Endothelial cell of umbilical vein (primary cell): ENCODE results near the gene TTLL11. TPM values are rescaled to one million over a fixed set of nuclear protein-coding genes. Genes with fewer than 3 reads are reported as not detected.

Experiments
- BruUV-seq: library from RNA; stranded (reverse); fragments of 400-500 nt; replicated peaks from 2 replicates; lab custom pipeline; 2021; lab: Mats Ljungman, UMichigan
- CTCF ChIA-PET: fragments of 300-600, 350-600 bp; sonication (Branson Sonifier 250); formaldehyde crosslinking; loops from one replicate; lab custom pipeline; 2021; ENCODE audit warnings: antibody characterized with exemption, inconsistent platforms; lab: Charles Lee
- POLR2A ChIA-PET: fragments of 300-600, 350-600 bp; sonication (Branson Sonifier 250); formaldehyde crosslinking; loops from one replicate; lab custom pipeline; 2021; ENCODE audit warnings: antibody characterized with exemption, inconsistent platforms; lab: Charles Lee
- DNase-seq: peaks from one replicate; pipeline ENCODE4 v3.0.0-alpha.2; 2011; ENCODE audit warnings: low read depth, low spot score
- FAIRE-seq: peaks from 2 replicates; lab custom pipeline; 2011; peaks lifted over from hg19 to GRCh38; lab: Jason Lieb, UNC
- H2AFZ ChIP-seq: 2 replicates; pipeline ENCODE4 v1.6.0; 2012; ENCODE audit warnings: low read depth, low read length, control low read depth, inconsistent platforms
- H3K27ac ChIP-seq: 2 replicates; pipeline ENCODE4 v1.5.1; 2011; ENCODE audit warnings: low read depth, mild to moderate bottlenecking, control low read depth, low read length, moderate library complexity; ENCODE audit not compliant: insufficient read depth
- H3K27me3 ChIP-seq, 2 experiments: 2 replicates each; pipeline versions ENCODE4 v1.6.0 to v1.6.1; 2011; ENCODE audit warnings: low read length in 2 of 2, mixed read lengths in 1 of 2; ENCODE audit not compliant: control insufficient read depth in 2 of 2, insufficient read depth in 2 of 2
- H3K36me3 ChIP-seq, 2 experiments: 2 replicates in 1 of 2; 3 replicates in 1 of 2; pipeline ENCODE4 v1.5.1; 2011; ENCODE audit warnings: low read length in 2 of 2, mild to moderate bottlenecking in 1 of 2, moderate library complexity in 1 of 2; ENCODE audit not compliant: control insufficient read depth in 2 of 2, insufficient read depth in 2 of 2; ENCODE audit errors: extremely low read depth in 1 of 2
- H3K4me1 ChIP-seq: 3 replicates; pipeline ENCODE4 v1.5.1; 2011; ENCODE audit warnings: mild to moderate bottlenecking, low read length; ENCODE audit not compliant: control insufficient read depth, insufficient read depth; ENCODE audit errors: extremely low read depth
- H3K4me2 ChIP-seq: 2 replicates; pipeline ENCODE4 v1.6.1; 2011; ENCODE audit warnings: low read length, control low read depth, mixed read lengths; ENCODE audit not compliant: insufficient read depth
- H3K4me3 ChIP-seq, 3 experiments: fragments of 200-600 bp in 1 of 3; sonication (generic), shearing (Covaris generic) in 1 of 3; replicated peaks in 1 of 3; 2 replicates each; pipeline ENCODE4 v1.5.1; 2011 to 2016; ENCODE audit warnings: control low read depth in 3 of 3, low read length in 3 of 3, mild to moderate bottlenecking in 2 of 3, inconsistent platforms in 1 of 3, low read depth in 1 of 3, moderate library complexity in 1 of 3; ENCODE audit not compliant: insufficient read depth in 1 of 3
- H3K79me2 ChIP-seq: 2 replicates; pipeline ENCODE4 v1.6.0; 2012; ENCODE audit warnings: low read length, inconsistent platforms; ENCODE audit not compliant: control insufficient read depth, insufficient read depth
- H3K9ac ChIP-seq: replicated peaks from 2 replicates; pipeline ENCODE3; 2011; ENCODE audit warnings: low read length, control low read depth; ENCODE audit not compliant: insufficient read depth; ENCODE audit errors: extremely low read depth
- H3K9me1 ChIP-seq: replicated peaks from 3 replicates; pipeline ENCODE4 v1.6.0; 2011; ENCODE audit warnings: mild to moderate bottlenecking, low read length; ENCODE audit not compliant: control insufficient read depth, insufficient read depth; ENCODE audit errors: extremely low read depth
- H3K9me3 ChIP-seq: replicated peaks from 2 replicates; pipeline ENCODE4 v1.5.1; 2012; ENCODE audit warnings: low read length, inconsistent platforms; ENCODE audit not compliant: control insufficient read depth, insufficient read depth
- H4K20me1 ChIP-seq: replicated peaks from 2 replicates; pipeline ENCODE3; 2011; ENCODE audit warnings: mild to moderate bottlenecking, low read length; ENCODE audit not compliant: control insufficient read depth, insufficient read depth; ENCODE audit errors: extremely low read depth
- EZH2 ChIP-seq: IDR thresholded peaks from 2 replicates; pipeline ENCODE4 v1.6.1; 2012; ENCODE audit warnings: borderline replicate concordance, low read depth, mild to moderate bottlenecking, moderate library complexity, low read length, inconsistent platforms; ENCODE audit not compliant: severe bottlenecking
- FOS ChIP-seq: IDR thresholded peaks from 2 replicates; pipeline ENCODE4 v1.6.1; 2011; ENCODE audit warnings: mild to moderate bottlenecking, low read length, moderate library complexity, borderline replicate concordance; ENCODE audit not compliant: insufficient read depth
- GATA2 ChIP-seq: IDR thresholded peaks from 2 replicates; pipeline ENCODE4 v1.7.0; 2011; ENCODE audit warnings: low read depth, mild to moderate bottlenecking, moderate library complexity, mixed read lengths, low read length; ENCODE audit not compliant: insufficient read length, insufficient read depth
- JUN ChIP-seq: IDR thresholded peaks from 2 replicates; pipeline ENCODE4 v1.6.1; 2011; ENCODE audit warnings: borderline replicate concordance, low read depth; ENCODE audit not compliant: insufficient read length, insufficient read depth
- MYC ChIP-seq: IDR thresholded peaks from one replicate; pipeline ENCODE4 v1.6.1; 2011; ENCODE audit warnings: mild to moderate bottlenecking, low read depth, low read length
- POLR2A ChIP-seq: IDR thresholded peaks from 2 replicates; pipeline ENCODE4 v1.6.1; 2012; ENCODE audit warnings: low read depth, mild to moderate bottlenecking, control low read depth, low read length
- POLR2AphosphoS5 ChIP-seq: IDR thresholded peaks from 2 replicates; pipeline ENCODE4 v1.6.1; 2012; ENCODE audit warnings: low read depth, mild to moderate bottlenecking, control low read depth, low read length, moderate library complexity; ENCODE audit not compliant: insufficient read depth
- dilution Hi-C: fragments of 300-500 bp; cut with MboI; formaldehyde crosslinking; loops from one replicate; pipeline ENCODE4 v1.15.0; 2019; ENCODE audit warnings: low sequenced_read_pairs; ENCODE audit not compliant: extremely low pct_ligation_motif_present
- intact Hi-C: fragments of 100-400 bp; cut with micrococcal nuclease; formaldehyde crosslinking; loops from one replicate; pipeline ENCODE4 v1.10.0; 2022
- polyA plus RNA-seq, 4 experiments: library from polyadenylated mRNA; depleted of rRNA in 3 of 4; stranded (reverse) in 3 of 4; unstranded in 1 of 4; fragments of >200 nt; gene quantifications; 2 replicates each; pipeline versions ENCODE4 v1.2.1 to v1.2.3, GENCODE V29; 2011 to 2012; ENCODE audit warnings: missing spikeins in 1 of 4
- total RNA-seq: library from RNA; stranded (reverse); gene quantifications from 2 replicates; pipeline ENCODE4 v1.2.3, GENCODE V29; 2021
- TF ChIP-seq, protein P1 (sequence below), 2 donors: IDR thresholded peaks; 1 replicate in 1 of 2; 2 replicates in 1 of 2; pipeline ENCODE4 v1.5.1; 2011; ENCODE audit warnings: low read length in 2 of 2, mild to moderate bottlenecking in 2 of 2, moderate library complexity in 2 of 2, control low read depth in 1 of 2, inconsistent platforms in 1 of 2, low read depth in 1 of 2; ENCODE audit not compliant: insufficient read depth in 1 of 2; ENCODE audit errors: extremely low read depth in 1 of 2
- TF ChIP-seq, protein P2 (sequence below): IDR thresholded peaks from 2 replicates; pipeline ENCODE4 v1.6.1; 2011; ENCODE audit not compliant: insufficient read depth, insufficient read length

The TTLL11 gene
- total and polyA plus RNA-seq, 2 donors (not counting 3 experiments of a cell fraction or from before 2014, with no cell fraction given): 4.9 to 5.1 TPM

DNA sequence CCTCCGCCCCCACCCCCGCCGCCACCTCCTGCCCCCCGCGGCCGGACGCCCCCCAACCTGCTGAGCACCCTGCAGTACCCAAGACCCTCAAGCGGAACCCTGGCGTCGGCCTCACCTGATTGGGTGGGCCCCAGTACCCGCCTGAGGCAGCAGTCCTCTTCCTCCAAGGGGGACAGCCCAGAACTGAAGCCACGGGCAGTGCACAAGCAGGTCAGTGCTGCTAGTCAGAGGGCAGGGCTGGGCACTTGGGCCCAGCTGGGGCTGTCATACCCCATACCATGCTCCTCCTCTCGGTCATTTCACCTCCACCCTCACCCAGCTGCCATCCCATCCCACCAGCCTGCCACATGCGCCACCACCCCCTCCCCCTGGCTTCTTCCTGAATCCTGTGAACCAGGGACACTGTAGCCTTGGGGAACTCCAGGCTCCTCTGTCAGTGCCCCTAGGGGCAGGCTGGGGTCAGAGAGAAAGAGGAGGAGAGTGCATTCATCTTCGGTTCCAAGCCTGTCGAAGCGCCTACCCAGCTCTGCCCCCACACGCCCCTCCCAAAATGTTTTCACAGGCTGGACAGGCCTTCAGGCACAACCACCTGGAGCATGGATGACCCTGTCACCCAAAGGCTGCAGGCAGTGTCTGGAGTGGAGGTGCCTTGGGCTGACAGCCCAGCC, 319.7 kb downstream of the TTLL11 start:
- no peak for FAIRE-seq
- Histone ChIP-seq H2AFZ (no peak overlapping the region), H3K27me3 (no peaks in the 10 kb centered on the region), H4K20me1 (no peaks in the 10 kb centered on the region), H3K9ac (no peak overlapping the region), H3K36me3 (peaks cover 0 to 62% of the 10 kb centered on the region in 2 experiments), H3K27ac (no peak overlapping the region), H3K79me2 (no peaks in the 10 kb centered on the region), H3K4me2 (no peak overlapping the region), H3K4me1 (peaks cover 13% of the 10 kb centered on the region), H3K4me3 (no peak overlapping the region), H3K9me1 (no peaks in the 10 kb centered on the region), H3K9me3 (no peaks in the 10 kb centered on the region)
- ChIA-PET POLR2A (no interaction called here), CTCF (no interaction called here)
- no peak for DNase-seq
- dilution Hi-C loops (no loop called here), intact Hi-C loops (no loop called here)
- no TSS peak for BruUV-seq
- TF ChIP-seq, protein P1, sequence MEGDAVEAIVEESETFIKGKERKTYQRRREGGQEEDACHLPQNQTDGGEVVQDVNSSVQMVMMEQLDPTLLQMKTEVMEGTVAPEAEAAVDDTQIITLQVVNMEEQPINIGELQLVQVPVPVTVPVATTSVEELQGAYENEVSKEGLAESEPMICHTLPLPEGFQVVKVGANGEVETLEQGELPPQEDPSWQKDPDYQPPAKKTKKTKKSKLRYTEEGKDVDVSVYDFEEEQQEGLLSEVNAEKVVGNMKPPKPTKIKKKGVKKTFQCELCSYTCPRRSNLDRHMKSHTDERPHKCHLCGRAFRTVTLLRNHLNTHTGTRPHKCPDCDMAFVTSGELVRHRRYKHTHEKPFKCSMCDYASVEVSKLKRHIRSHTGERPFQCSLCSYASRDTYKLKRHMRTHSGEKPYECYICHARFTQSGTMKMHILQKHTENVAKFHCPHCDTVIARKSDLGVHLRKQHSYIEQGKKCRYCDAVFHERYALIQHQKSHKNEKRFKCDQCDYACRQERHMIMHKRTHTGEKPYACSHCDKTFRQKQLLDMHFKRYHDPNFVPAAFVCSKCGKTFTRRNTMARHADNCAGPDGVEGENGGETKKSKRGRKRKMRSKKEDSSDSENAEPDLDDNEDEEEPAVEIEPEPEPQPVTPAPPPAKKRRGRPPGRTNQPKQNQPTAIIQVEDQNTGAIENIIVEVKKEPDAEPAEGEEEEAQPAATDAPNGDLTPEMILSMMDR (IDR thresholded peaks at IDR 0.05; ENCODE audit: extremely low read depth in 1 of 2, insufficient read depth in 1 of 2, low read depth in 1 of 2, low read length in 2 of 2): no peak

DNA sequence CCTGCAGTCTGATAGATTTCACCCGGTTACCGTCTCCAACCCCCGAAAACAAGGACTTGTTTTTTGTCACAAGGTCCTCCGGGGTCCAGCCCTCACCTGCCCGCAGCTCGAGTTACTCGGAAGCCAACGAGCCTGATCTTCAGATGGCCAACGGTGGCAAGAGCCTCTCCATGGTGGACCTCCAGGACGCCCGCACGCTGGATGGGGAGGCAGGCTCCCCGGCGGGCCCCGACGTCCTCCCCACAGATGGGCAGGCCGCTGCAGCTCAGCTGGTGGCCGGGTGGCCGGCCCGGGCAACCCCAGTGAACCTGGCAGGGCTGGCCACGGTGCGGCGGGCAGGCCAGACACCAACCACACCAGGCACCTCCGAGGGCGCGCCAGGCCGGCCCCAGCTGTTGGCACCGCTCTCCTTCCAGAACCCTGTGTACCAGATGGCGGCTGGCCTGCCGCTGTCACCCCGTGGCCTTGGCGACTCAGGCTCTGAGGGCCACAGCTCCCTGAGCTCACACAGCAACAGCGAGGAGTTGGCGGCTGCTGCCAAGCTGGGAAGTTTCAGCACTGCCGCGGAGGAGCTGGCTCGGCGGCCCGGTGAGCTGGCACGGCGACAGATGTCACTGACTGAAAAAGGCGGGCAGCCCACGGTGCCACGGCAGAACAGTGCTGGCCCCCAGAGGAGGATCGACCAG, 320.4 kb downstream of the TTLL11 start:
- Histone ChIP-seq H3K9me1 (no peaks in the 10 kb centered on the region), H2AFZ (no peak overlapping the region), H3K4me2 (no peak overlapping the region), H3K27me3 (no peaks in the 10 kb centered on the region), H3K4me1 (peaks cover 13% of the 10 kb centered on the region), H3K79me2 (no peaks in the 10 kb centered on the region), H3K36me3 (peaks cover 0 to 68% of the 10 kb centered on the region in 2 experiments), H3K9me3 (no peaks in the 10 kb centered on the region), H3K9ac (no peak overlapping the region), H3K4me3 (no peak overlapping the region), H4K20me1 (no peaks in the 10 kb centered on the region), H3K27ac (no peak overlapping the region)
- TF ChIP-seq JUN (no peak), MYC (no peak), POLR2AphosphoS5 (no peak), FOS (no peak), POLR2A (no peak), EZH2 (no peak), GATA2 (no peak)
- TF ChIP-seq, protein P2, sequence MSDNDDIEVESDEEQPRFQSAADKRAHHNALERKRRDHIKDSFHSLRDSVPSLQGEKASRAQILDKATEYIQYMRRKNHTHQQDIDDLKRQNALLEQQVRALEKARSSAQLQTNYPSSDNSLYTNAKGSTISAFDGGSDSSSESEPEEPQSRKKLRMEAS: no peak
- TF ChIP-seq, protein P1 (IDR thresholded peaks at IDR 0.05; ENCODE audit: extremely low read depth in 1 of 2, insufficient read depth in 1 of 2, low read depth in 1 of 2, low read length in 2 of 2): no peak
- dilution Hi-C loops: no loop called here
- intact Hi-C loops: no loop called here
- ChIA-PET CTCF (no interaction called here), POLR2A (no interaction called here)
- FAIRE-seq (no peak), DNase-seq (no peak)
- BruUV-seq: TSS peak; percentile 77
